Measurements from ENCODE around the gene CD164L2.
"Not testable (repeated sequence)": the region's sequence is repeated elsewhere in the genome, so short reads cannot be mapped to it uniquely, and the experiment has no call there.

CD164L2 gene

GRCh38 chr1:27383039-27383605, at the start of gene CD164L2:
TSS of gene CD164L2 (minus strand) at chr1:27383333. CDS start at chr1:27383239, 94 bp downstream.
- DNase-seq (ENCODE audit: low spot score) = no peak

- not testable (repeated sequence) for DNase-seq (ENCODE audit: low spot score)
These were observed 49.6 kb upstream of the CD164L2 start for GRCh38 chr1:27432725-27433124.

GRCh38 chr1:27431601-27431940, 48.4 kb upstream of the CD164L2 start:
- no peak for DNase-seq (ENCODE audit: low spot score)

- peak; percentile 90 for DNase-seq (ENCODE audit: low spot score)
These were observed 47.9 kb upstream of the CD164L2 start for GRCh38 chr1:27430903-27431600.

- no peak for DNase-seq (ENCODE audit: low spot score)
These were observed 45.9 kb upstream of the CD164L2 start for GRCh38 chr1:27429029-27429425.

- DNase-seq (ENCODE audit: low spot score) = peak; percentile 41
These were observed 45.3 kb upstream of the CD164L2 start for GRCh38 chr1:27428316-27429028.

- no peak for DNase-seq (ENCODE audit: low spot score)
These were observed 44.7 kb upstream of the CD164L2 start for GRCh38 chr1:27427816-27428315.

GRCh38 chr1:27427329-27427728, 44.2 kb upstream of the CD164L2 start:
- DNase-seq (ENCODE audit: low spot score) = peak; percentile 82

- no peak for DNase-seq (ENCODE audit: low spot score)
These were observed 40.6 kb upstream of the CD164L2 start for GRCh38 chr1:27423709-27424108.

GRCh38 chr1:27418326-27419185, 35.4 kb upstream of the CD164L2 start:
- DNase-seq (ENCODE audit: low spot score) = peak; percentile 92

GRCh38 chr1:27417713-27418112, 34.6 kb upstream of the CD164L2 start:
- DNase-seq (ENCODE audit: low spot score) = no peak

GRCh38 chr1:27416387-27417111, 33.4 kb upstream of the CD164L2 start:
- peak; percentile 83 for DNase-seq (ENCODE audit: low spot score)

- DNase-seq (ENCODE audit: low spot score) = peak; percentile 32
These were observed 31.0 kb upstream of the CD164L2 start for GRCh38 chr1:27414091-27414490.

GRCh38 chr1:27413004-27413403, 29.9 kb upstream of the CD164L2 start:
- DNase-seq (ENCODE audit: low spot score) = no peak

- DNase-seq (ENCODE audit: low spot score) = no peak
These were observed 29.4 kb upstream of the CD164L2 start for GRCh38 chr1:27412502-27412901.

GRCh38 chr1:27410709-27411108, 27.6 kb upstream of the CD164L2 start:
- no peak for DNase-seq (ENCODE audit: low spot score)

GRCh38 chr1:27409669-27410068, 26.5 kb upstream of the CD164L2 start:
- no peak for DNase-seq (ENCODE audit: low spot score)

GRCh38 chr1:27408151-27408550, 25.0 kb upstream of the CD164L2 start:
- DNase-seq (ENCODE audit: low spot score) = no peak

GRCh38 chr1:27406791-27407190, 23.7 kb upstream of the CD164L2 start:
- DNase-seq (ENCODE audit: low spot score) = not testable (repeated sequence)

GRCh38 chr1:27406362-27406680, 23.2 kb upstream of the CD164L2 start:
- DNase-seq (ENCODE audit: low spot score) = peak; percentile 72

- DNase-seq (ENCODE audit: low spot score) = not testable (repeated sequence)
These were observed 22.6 kb upstream of the CD164L2 start for GRCh38 chr1:27405598-27406361.
